GM21619 (cell line): ENCODE results near the gene SOCS3.
A peak's percentile ranks its signal among the peaks of the same experiment; 100 is the strongest.

Source experiments
- ATAC-seq: cut with Tn5 transposase; IDR thresholded peaks from one replicate; pipeline ENCODE4 v1.9.1; 2021; ENCODE audit not compliant: unreplicated experiment

Gene SOCS3, protein sequence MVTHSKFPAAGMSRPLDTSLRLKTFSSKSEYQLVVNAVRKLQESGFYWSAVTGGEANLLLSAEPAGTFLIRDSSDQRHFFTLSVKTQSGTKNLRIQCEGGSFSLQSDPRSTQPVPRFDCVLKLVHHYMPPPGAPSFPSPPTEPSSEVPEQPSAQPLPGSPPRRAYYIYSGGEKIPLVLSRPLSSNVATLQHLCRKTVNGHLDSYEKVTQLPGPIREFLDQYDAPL

DNA sequence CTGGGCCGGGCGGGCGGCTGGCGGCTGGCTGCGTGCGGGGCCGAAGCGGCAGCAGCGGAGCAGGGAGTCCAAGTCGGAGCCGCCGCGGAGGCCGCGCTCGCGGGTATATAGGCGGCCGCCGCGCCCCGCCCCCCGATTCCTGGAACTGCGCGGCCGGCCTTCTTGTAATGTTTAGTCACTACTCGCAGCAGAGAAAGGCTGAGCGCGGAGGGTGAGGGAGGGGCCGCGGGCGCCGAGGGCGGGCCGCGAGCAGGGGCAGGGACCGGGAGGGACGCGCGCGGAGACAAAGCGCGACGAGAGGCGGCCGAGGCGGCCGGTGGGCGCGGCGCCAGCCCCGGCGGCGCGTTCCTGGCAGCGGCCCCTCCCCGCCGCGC lies at the start of gene SOCS3:
TSS of gene SOCS3 (minus strand) at position 81 of the 374 bp plus-strand sequence. CDS start 982 bp downstream, outside the sequence.
- peak; percentile 38 for ATAC-seq

DNA sequence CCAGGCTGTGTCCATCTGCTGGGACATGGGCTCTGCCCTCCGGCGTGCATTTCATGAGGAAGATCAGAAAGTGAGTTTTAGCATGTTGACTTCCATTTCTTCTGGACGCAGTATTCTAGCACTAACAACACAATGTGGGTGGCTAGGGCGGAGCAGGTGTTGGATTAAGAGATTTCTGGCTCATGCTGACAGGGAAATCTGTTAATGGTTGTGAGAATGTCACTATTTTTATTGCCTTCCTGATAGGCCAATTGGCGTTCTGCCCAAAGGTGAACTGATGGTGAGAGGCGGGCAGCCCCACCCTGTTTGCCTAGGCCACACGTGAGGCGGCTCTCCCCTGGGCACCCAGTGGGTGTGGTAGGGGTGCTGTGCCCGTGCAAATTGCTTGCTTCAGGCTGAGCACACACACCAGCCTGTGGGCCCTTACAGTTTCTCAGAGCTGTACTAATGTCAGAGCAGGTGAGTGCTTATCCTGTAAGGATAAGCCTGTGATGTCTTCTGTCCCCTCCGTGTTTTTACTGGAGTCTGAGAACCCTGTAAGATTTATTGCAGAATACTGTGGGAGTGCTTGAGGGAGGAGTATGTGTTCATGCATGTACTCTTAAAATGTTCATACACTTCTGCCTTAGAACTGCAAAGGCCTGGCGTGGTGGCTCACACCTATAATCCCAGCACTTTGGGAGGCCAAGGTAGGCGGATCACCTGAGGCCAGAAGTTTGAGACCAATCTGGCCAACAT lies 49.5 kb upstream of the SOCS3 start:
- ATAC-seq: no peak

DNA sequence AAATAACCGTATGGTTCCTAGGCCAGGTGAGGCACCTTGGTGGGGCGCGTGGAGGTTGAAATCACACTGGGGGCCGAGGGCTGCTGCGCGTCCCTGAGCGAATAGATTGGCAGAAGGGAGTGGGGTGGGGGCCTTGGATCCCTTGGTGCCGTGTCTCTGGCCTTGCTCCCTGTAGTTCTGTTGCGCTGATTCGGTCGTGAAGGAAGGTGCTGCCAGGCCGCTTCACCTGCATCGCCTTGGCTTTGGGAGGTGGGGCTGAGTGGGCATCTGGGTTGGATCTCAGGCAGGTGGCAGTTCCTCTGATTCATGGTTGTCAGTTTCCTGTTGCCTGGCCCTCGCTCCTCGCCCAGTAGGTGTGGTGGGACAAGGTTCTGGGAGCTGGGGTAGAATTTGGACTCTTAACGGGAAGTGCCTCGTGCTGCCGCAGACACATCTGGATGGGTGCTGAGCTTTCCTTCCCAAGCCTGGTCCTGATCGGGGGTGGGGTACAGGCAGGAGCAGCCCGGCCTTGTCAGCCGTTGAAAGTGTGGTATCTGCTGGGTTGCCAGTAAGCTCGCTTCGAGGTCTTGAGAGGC lies 48.7 kb upstream of the SOCS3 start:
- no peak for ATAC-seq

DNA sequence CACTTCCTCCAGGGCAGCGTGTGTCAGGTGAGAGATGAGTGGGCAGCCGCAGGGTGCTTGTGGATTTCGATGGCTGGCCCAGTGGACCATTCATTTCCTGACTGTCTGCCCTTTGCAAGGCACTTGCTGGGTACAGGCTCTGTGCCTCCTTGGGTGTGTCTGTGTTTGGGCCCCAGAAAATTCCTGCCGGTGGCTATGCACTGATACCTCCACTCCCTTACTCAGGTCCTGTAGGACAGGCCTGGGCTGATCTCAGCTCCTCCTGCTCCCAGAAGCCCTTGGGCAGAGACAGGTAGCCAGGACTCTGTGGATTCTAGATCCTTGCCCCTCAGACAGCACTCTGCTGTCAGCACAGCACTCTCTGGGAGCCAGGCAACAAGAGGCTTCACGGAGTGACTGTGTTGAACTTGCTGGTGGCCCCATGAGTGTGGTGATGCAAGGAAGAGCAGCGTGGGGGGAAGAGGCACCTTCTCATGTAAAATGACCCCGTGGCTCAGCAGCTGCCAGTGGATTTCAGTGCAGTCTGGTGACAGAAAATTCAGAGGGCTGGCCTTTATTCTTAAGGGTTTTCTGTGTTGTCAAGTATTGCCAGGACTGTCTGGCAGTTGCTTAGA lies 47.6 kb upstream of the SOCS3 start:
- no peak for ATAC-seq

DNA sequence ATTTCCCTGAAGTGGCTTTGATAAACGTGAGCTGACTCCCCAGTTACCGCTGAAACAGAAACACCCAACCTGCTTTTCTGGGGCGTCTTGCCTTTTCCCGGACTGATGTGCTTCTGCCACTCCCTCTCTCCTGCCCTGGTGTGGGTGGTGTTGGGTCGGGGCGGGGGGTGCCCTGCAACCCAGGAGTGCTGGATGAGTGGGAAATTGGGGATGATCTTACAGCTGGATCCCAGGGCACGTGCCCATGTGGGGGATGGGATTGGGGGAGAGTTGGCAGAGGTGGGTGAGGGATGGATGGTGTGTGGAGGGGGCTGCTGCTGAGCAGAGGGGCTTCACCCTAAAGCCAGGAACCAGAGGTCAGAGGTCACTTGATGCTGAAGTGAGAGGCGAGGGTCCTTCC lies 47.0 kb upstream of the SOCS3 start:
- ATAC-seq: no peak

DNA sequence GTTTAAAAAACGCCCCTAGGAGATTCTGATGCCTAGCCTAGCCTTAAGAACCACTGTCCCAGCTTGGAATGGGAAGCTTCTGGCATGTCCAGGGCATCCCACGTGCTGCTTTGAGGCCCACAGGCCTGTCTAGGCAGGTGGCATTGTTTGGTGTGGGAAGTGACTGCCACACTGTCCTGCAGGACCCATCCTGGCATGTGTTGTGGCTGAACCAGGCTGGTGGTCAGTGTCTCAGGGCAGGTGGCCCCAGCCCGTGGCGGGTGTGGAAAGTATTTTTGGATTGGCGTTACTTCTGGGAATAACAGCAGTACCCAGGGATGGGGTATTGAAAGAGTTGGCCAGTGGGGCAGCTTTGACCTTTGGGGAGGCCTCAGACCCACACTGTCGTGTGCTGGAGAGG lies 46.5 kb upstream of the SOCS3 start:
- no peak for ATAC-seq

DNA sequence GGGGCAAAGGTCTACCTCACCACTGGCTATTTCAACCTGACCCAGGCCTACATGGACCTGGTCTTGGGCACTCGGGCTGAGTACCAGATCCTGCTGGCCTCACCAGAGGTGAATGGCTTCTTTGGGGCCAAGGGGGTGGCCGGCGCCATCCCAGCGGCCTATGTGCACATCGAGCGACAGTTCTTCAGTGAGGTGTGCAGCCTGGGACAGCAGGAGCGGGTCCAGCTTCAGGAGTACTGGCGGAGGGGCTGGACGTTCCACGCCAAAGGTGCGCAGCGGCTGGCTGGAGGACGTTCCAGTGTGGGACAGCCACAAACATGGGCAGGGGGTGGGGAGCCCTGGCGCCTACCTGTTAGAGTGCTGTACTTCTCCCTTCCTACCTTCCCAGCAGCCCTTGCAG lies 43.9 kb upstream of the SOCS3 start:
- no peak for ATAC-seq

DNA sequence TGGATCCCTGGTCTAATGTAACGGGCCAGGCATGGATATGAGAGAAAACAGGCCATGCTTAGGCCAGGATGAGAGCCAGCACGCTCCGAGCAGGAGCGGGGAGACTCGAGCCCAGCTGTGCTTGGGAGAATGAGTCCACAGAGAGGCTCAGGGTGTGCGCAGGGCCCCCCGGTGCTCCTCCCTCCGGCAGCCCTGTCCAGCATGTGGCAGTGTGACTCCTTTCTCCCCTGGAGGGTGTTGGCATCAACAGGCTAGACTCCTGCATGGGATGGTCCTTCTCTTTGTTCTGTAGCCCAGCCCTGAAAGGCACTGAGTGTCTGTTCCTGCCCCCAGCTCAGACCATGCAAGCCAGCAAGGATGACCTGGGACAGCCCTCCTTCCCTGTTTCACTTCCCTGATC lies 42.0 kb upstream of the SOCS3 start:
- no peak for ATAC-seq

DNA sequence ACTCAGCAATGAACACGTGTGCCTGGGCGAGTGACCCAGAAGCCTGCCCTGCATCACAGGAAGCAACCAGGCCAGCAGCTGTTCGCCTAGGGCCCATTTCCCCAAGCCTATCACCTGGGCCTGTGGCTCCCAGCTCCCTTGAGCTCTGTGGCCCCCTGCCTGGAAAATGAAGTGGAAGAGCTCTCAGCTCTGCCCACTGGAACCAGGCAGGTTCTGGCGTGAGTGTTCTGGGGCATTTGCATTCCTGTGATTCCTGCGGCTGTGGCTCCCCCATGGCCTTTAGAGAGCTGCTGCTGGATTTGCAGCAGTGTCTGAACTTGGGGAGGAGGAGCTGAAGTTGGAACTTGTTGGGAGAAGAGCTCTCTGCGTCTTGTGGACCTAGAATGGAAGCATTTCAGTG lies 41.4 kb upstream of the SOCS3 start:
- ATAC-seq: no peak

DNA sequence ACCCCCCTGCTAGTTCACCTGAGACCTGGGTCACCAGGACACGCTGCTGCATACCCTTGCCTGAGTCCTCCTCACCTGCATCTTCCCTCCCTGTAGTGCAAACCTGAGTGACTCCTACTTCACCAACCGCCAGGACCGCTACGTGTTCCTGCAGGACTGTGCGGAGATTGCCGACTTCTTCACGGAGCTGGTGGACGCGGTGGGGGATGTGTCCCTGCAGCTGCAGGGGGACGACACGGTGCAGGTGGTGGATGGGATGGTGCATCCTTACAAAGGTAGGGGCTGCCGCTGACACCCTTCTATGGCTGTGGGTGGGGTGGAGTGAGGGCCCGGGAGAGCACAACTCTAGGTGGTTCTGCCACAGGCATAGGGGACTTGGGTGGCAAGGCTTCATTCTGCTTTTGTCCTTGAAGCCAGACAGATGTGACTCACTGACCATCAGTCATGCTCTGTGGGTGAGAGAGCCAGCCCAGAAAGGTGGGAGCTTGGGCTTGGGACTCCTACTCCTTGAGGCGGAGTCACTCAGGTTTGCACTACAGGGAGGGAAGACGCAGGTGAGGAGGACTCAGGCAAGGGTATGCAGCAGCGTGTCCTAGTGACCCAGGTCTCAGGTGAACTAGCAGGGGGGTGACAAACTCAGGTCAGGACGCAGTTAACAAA lies 40.8 kb upstream of the SOCS3 start:
- ATAC-seq: no peak

DNA sequence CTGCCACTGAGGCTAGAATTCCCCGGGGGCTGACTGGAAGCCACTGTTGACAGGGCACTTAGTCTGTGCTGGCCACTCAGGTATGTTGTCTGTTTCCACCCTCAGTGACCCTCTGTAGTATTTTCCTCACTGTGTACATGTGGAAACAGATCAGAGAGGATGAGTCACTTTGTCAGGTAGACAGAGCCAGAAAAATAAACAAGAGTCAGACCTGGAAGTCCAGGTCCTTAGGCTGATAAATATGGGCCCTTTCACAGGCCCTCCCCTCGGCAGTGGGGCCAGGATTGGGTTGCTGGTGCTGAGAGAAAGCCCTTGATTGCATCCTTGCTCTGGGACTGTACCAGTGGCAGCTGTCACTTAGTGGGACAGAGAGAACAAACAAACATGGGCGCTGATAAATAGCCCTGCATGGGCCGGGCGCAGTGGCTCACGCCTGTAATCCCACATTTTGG lies 39.8 kb upstream of the SOCS3 start:
- ATAC-seq: no peak

DNA sequence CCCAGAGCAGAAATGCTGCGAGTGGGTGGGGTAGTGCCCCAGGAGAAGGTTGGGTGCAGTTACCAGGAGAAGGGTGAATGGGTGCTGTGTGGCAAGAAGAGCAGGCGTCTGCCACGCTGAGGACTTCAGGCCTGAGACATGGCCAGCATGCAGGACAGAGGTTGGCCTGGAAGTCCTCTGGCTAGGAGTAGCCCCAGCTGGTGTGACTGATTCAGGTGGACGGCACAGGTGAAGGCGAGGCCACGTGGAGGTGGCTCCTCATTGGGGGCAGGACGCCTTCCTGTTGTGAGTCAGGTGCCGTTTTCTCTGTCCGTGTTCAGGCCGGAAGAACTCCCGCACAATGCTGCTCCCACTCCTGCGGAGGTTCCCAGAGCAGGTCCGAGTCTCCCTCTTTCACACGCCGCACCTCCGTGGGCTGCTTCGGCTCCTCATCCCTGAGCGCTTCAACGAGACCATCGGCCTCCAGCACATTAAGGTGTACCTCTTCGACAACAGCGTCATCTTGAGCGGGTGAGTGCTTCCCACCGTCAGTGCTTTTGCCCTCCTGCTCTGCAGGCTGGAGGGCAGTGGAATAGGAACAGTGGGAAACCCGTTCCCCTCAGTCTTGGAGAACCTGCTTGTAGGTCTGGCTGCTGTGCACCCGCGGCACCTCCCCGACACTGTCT lies 39.3 kb upstream of the SOCS3 start:
- ATAC-seq: no peak

DNA sequence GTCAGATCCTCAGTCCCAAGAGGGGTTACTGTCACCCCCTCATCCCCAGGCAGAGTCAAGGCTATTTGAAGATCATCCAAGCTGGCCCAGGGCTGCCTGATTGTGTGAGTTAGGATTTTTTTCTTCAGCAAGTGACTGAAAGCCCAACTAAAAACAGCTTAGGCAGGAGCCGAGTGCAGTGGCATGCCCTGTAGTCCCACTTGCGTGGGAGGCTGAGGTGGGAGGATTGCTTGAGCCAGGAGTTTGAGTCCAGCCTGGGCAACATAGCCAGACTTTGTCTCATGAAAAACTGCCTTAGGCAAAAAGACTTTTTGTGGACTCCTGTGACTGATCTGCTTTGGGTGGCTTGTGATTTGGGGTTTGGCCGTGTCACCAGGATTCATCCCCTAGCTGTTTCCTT lies 38.5 kb upstream of the SOCS3 start:
- no peak for ATAC-seq

DNA sequence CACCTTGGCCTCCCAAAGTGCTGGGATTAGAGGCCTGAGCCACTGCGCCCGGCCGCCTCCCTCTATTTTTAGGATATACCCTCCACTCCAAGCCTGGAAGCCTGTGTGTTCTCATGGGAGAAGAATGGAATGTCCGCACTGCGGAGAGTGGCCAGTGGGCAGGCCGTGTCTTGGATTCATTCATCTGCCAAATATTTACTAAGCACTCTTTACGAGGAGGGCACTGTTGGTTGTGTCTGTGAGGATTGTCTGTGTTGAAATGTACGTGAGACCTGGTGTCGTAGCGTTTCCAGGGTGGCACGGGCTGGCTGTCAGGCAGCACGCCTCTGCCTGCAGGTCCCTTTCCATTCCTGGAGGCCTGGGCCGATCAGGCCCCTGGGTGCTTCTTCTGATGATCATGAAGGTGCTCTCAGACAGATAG lies 37.8 kb upstream of the SOCS3 start:
- no peak for ATAC-seq

DNA sequence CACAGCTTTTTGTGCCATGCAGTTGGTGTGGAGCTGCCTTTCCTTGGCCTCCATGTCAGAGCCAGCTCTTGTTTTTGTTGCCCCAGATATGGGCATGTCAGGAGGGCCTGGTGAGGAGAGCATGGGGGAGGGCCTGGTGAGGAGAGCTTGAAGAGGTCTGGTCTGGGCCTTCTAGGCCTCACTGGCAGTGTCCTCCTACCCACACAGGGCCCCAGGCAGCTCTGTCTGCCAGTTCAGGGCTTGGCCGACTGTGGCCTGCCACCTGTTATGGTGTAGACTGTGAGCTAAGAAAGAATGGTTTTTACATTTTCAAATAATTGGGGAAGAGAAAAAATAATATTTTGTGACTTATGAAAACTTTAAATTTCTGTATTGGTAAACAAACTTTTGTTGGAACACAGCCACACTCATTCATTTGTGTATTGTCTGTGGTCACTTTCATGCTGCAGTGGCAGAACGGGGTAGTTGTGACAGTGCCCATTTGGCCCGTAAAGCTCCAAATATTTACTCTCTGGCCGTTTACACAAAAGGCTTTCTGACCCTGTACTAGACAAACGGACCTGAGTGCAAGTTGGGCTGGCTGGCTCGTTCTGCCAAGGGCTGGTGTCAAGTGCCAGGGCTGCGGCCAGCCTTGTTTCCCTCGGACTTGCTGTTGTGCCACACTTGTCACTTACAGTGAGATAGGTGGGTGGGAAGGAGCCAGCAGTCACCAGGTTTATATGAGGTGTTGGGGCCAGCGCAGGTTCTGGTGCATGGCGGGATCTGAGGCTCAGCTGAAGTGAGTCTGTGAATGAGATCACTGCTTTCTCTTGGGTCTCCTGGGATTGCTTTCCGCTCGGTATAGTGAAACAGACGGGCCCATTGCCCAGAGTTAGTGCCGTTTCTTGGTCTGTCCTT lies 36.8 kb upstream of the SOCS3 start:
- no peak for ATAC-seq

DNA sequence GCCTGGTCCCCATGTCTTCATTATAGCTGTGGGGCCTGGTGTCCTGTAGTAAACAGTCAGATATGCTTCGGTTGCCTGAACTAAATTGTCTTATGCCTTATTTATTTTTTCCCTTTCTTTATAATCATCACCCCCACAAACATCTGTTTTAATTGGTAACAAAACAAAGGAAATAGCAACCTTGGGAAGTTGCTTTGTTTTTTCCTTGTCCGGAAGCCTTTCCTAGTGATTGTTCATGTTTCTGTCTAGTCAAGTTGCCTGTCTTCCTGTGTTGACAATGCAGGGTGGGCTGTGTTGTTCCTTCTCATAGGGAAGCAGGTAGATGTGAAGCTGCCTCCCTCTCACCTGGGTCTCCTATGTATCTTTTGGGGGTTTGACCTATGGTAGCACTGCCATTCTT lies 35.3 kb upstream of the SOCS3 start:
- no peak for ATAC-seq

DNA sequence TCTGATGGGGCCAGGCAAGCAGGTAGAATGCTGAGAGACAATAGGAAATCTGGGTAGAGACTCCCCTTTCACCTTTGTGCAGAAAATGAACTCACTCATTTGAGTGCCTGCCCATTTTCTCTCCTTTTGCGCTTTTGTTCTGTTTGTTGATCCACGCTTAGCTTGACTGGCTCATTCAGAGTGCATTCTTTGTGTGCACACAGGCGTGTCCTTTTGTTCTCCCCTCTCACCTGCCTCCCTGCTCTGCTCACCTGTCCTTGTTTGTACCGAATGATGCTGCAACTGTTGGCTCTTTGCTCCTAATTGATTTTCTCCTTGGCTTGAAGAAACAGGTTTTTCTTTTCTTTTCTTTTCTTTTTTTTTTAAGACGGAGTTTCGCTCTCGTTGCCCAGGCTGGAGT lies 34.3 kb upstream of the SOCS3 start:
- ATAC-seq: no peak

DNA sequence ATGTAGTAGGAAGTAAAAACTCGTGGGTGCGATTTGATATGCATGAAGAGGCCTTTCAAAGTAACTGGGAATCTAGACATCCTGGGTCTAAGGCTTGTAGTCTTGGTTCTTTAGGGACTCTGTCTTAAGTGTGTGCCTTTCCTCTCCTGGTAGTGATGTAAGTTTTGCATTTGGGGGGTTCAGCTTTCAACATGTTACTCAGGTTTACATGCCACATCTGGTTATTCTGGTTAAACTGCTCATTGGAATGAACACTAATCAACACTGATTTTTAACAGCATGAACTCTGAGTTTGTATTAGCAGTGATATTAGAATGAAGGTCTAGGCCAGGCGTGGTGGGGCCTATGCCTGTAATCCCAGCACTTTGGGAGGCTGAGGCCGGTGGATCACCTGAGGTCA lies 33.7 kb upstream of the SOCS3 start:
- no peak for ATAC-seq

DNA sequence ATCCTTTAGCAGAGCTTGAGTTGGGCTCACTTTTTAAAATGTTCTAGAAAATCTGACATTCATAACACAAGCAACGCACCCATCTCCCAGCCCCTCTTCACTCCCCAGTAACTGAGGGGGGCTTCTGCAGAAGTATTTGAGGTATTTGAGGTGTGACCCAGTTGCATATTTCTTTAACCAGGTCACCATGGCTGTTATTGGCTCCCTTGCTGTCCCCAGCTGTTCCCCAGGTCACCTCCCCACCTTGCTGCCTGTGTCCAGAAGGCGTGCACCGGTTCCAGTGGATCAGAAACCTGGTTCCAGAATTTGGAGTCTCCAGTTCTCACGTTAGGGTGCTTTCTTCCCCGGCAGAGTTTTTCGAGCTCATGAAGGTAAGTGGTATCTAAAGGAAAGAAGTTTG lies 32.4 kb upstream of the SOCS3 start:
- no peak for ATAC-seq

DNA sequence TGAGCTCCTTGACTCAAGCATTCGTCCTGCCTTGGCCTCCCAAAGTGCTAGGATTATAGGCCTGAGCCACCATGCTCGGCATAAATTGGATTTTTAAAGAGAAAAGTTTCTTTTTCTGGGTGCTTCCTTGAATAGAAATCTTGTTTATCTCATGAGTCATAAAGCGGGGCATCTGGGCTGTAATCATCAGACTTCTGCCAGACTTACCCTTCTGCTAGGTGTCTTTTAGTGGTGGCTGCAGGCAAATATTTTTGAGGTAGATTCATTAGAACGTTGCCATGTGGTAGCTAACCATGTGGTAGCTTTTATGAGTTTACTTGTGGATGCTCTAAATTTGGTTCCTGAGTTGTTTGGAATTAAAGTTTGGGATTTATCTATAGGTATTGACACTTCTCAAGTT lies 32.0 kb upstream of the SOCS3 start:
- ATAC-seq: no peak
